NCI-H1930 (cell line): ENCODE measurements around the gene RRAGA.
"Not testable (repeated sequence)": the region's sequence is repeated elsewhere in the genome, so short reads cannot be mapped to it uniquely, and the experiment has no call there.

Experiments used
- DNase-seq, 2 experiments: peaks; one replicate each; lab custom pipeline; 2025; lab: John Stamatoyannopoulos, UW

RRAGA gene, protein sequence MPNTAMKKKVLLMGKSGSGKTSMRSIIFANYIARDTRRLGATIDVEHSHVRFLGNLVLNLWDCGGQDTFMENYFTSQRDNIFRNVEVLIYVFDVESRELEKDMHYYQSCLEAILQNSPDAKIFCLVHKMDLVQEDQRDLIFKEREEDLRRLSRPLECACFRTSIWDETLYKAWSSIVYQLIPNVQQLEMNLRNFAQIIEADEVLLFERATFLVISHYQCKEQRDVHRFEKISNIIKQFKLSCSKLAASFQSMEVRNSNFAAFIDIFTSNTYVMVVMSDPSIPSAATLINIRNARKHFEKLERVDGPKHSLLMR

DNA sequence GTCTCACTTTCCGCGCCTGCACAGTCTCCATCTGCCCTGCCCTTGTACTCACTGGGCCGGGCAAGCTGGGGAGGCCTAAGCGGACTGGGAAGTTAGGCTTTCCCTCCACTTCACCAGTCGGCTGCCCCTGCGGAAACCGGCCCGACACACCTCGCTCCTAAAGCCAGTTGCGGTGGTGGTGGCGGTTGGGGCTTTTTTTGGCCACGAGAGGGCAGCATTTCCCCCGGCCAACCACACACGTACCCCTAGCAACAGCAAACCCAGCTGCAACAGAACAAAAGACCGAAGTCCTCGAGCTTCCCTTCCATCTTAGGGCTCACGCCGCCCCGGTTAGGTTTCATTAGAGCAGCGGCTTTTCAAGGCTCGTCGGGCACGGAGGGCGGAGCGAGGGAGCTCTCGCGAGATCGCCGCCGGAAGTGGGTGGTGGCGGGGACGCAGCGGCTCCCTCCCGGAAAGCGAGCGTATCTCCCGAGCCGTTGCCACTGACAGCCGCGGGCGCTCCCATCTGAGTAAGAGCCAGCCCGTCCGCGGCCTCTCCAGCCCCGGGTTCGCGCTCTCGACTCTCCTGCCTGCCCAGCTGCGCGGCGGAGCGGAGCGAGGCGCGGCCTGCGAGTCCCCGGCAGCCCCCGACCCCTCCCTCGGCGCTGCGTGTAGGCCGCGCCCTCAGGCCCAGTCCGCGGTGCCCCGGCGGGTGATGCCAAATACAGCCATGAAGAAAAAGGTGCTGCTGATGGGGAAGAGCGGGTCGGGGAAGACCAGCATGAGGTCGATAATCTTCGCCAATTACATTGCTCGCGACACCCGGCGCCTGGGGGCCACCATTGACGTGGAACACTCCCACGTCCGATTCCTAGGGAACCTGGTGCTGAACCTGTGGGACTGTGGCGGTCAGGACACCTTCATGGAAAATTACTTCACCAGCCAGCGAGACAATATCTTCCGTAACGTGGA is at the start of gene RRAGA:
Gene RRAGA (plus strand): TSS at position 462 of the 951 bp plus-strand sequence. CDS start 233 bp downstream, at position 695.
- DNase-seq = peak; percentile 94 to 95

DNA sequence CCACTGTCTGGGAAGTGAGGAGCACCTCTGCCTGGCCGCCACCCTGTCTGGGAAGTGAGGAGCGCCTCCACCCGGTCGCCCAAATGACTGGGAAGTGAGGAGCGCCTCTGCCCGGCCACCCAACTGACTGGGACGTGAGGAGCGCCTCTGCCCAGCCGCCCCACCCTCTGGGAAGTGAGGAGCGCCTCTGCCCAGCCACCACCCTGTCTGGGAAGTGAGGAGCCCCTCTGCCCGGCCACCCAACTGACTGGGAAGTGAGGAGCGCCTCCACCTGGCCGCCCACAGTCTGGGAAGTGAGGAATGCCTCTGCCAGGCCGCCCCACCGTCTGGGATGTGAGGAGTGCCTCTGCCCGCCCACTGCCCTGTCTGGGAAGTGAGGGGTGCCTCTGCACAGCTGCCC is 49.1 kb upstream of the RRAGA start:
- no peak for DNase-seq

DNA sequence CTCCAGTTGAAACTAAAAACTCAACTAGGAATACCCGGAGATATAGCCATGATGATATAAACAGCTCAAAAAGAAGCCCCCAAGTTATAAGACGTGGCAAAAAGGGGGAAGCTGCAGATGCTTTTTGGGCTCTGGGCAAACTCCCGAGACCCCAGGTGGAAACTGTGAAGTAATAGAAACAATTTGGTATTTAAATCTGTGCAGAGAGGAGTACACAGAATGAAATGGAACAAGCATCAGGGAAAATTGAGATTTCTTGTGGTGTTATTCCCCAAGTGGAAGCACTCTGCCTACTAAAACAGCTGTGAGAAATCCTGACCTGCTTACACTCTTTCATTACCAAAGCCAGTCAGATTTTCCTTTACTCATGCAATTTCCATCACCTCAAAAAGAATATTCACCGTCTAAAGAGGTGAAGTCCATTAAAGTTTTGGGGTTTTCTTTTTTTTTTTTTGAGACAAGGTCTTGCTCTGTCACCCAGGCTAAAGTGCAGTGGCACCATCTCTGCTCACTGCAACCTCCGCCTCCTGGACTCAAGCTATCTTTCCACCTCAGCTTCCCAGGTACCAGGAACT is 39.7 kb upstream of the RRAGA start:
- DNase-seq = no peak

DNA sequence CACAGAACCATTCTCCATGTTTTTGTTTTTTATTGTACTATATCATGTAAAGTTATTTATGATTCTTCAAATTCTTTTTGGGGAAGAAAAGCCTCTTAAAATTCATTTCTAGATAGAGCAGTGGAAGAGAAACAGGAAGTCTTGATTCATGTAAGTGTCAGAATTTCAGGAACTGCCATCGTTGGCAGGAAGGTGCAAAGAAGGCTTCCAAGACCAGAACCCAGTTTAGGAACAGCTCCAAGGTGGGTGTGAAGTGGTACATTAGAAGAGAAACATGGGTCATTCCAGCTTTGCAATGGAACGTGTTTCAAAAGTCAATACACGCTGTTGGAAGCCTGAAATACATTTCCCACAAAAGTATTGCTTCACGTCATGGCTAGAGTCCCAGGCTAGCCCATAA is 31.0 kb upstream of the RRAGA start:
- DNase-seq = no peak

DNA sequence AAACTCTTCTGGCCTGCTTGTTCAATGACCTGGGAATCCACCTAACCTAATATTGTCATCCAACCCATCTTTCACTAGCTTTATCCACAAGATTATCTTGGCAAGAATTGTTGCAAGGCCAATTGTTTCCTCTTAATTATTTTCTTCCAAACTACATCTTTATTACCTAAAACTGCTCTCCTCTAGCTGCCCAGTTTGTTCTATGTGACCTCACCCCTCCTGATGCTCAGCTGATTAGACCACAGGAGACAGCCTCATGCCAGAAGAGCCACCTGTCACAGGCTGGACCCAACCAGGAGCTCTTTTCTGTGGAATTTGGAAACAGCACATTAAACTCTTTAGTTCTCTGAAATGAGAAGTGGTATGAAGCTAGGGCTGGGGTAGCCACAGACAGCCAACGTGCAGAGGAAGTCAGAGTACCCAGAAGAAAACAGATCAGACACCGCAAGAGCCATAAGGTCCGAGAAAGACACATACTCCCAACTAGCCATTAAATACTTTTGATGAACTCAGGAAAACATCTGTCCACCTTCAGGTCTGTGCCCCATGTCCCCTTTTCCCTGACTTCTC is 28.3 kb upstream of the RRAGA start:
- DNase-seq = no peak

DNA sequence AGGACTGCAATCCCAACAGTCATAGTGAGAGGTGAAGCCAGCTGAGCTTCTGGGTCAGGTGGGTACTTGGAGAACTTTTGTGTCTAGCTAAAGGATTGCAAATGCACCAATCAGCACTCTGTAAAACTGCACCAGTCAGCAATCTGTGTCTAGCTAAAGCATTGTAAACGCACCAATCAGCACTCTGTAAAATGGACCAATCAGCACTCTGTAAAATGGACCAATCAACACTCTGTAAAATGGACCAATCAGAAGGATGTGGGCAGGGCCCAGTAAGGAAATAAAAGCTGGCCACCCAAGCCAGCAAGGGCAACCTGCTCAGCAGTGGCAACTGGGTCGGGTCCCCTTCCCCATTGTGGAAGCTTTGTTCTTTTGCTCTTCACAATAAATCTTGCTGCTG is 27.6 kb upstream of the RRAGA start:
- DNase-seq = not testable (repeated sequence)

DNA sequence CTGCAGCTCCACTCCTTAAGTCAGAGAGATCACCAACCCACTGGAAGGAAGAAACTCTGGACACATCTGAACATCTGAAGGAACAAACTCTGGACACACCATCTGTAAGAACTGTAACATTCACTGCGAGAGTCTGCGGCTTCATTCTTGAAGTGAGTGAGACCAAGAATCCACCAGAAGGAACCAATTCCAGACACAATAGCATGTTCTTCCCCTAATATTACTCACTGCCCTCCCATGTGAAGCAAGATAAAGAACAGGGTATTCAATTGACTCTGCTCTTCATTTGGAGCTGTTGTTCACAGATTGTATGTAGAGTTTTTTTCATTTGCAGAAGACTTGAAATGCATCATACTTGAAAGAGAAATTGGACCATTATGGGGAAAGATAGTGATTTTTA is 27.0 kb upstream of the RRAGA start:
- no peak for DNase-seq

DNA sequence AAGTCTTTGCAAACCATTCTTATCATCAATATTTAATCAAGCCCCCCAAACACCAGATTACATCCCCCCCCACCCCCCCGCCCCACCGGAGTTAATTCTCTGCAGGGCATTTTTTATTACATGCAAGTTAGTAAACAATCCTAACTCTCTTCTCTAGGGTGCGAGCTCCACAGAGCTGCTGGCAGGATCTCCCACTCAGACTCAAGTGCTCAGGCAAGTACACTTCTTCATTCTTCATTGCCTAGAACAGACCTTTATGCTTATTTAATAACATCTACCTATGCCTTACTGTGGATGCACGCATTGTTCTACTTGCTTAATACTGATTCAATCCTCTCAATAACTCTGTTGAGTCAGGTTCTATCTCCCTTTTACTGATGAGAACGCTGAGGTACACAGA is 26.1 kb upstream of the RRAGA start:
- DNase-seq = no peak

DNA sequence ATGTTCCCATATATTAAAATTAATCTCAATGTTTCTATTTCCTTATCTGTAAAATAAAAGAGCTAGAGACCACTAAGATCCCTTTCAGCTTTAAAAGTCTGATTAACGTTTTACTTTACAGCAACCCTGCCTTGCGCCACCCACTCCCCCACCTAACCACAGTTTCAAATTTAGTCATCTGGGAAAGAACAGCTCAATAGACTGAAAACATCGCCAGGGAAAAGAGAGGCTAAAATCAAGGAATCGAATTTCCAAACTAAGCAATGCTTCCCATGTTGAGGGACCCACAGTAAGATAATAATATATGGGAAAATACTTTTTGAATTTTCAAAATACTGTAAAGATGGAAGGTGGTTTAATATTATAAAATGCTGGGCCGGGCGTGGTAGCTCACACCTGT is 22.9 kb upstream of the RRAGA start:
- no peak for DNase-seq

DNA sequence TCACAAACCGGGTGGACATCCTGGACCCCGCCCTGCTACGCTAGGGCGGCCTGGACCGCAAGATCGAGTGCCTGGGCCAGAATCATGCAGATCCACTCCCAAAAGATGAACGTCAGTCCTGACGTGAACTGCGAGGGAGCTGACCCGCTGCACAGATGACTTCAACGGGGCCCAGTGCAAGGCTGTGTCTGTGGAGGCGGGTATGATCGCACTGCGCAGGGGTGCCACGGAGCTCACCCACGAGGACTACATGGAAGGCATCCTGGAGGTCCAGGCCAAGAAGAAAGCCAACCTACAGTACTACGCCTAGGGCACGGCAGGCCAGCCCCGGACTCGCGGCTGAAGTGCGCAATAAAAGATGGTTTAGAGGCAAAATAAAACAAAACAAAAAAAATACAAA is 21.4 kb upstream of the RRAGA start:
- no peak for DNase-seq

DNA sequence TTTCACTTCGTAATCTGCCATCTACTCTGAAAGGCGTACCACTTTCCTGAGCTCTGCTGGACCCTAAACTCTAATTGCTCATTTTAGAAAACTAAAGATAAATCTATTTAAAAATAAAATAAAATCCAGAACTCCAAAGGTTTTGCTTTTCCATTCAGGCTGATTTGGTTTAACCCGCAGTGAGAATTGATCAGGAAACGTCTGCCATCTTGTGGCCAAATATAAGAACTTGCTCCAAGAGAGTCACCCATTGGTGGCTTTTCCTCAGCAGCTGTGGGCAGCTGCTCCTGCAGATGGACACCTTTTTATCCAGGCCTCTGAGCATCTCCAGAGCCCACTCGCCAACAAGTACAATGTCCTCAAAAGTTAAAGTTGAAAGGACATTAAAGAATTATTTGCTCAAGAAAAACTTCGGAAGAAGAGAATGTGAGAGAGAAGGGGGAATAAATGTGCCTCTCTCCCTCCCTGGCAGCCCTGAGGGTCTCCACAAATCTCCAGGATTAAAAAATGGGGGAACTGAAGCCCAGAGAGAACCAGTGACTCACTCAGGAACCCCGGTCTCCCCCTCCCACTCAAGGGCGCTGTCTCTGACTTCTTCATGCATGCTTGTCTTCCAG is 20.3 kb upstream of the RRAGA start:
- peak; percentile 40 to 68 for DNase-seq

DNA sequence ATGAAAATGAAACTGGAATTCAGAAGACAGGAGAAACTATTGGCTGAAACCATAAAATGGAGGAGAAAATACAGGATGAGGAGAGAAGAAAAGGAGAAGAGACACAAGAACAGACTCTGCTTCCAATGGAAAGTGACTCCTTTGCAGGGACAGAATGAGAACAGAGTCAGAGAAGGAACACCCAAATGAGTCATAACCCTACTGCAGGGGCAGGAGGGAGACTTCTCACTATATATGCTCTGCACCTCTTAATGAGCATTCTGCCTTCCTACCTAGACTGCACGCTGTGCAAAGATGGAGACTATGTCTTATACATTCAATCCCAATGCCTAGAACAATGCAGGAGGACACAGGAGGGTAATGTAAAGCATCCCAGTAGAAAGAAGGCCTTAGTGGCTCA is 18.3 kb upstream of the RRAGA start:
- DNase-seq = no peak

DNA sequence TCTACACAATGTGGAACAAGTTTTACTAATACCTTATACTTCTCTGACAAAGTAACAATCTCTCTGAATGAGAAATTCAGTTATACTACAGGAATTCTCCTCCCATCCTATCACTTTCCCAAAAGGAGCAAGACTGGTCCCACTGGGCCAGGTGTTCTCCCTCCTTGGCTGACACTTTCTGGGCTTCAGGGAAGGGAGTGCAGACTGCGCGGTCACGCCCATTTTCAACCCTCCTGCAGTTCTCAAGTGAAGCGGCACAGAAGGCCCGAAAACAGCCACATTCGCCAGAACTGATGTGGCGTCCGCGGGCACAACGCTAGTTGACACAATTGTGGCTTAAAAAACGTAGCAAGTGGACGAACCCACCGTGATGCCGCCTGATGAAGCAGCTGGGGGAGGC is 16.8 kb upstream of the RRAGA start:
- no peak for DNase-seq

DNA sequence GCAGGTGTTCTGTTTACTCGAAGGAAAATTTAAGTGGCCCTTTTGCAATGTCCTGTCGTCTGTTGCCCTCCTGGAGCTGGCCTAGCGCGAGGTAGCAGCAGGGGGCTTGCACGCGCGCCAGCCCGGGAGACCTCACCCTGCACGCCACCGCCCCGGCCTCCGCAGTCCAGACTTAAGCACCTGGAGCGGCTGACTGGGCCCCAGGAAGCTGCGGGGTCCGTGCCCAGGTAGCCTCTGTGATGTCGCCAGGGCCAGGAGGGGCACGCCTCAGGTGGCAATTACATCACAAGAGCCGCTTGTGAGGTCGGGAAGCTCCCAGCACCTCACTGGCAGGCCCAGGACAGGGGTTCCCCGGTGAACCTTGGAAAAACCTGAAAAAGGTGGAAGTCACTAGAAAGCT is 16.2 kb upstream of the RRAGA start, which contains the start of gene SAXO1:
Gene SAXO1 (minus strand): TSS at position 195 of the 400 bp plus-strand sequence. CDS start 301 bp downstream, outside the sequence.
- DNase-seq = no peak

DNA sequence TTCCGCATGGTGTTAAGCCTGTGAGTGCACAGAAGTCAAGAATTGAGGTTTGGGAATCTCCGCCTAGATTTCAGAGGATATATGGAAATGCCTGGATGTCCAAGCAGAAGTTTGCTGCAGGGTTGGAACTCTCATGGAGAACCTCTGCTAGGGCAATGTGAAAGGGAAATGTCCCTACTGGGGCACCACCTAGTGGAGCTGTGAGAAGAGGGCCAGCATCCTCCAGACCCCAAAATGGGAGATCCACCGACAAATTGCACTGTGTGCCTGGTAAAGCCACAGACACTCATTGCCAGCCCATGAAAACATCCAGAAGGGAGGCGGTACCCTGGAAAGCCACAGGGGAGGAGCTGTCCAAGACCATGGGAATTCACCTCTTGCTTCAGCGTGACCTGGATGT is 12.6 kb upstream of the RRAGA start:
- DNase-seq = no peak

DNA sequence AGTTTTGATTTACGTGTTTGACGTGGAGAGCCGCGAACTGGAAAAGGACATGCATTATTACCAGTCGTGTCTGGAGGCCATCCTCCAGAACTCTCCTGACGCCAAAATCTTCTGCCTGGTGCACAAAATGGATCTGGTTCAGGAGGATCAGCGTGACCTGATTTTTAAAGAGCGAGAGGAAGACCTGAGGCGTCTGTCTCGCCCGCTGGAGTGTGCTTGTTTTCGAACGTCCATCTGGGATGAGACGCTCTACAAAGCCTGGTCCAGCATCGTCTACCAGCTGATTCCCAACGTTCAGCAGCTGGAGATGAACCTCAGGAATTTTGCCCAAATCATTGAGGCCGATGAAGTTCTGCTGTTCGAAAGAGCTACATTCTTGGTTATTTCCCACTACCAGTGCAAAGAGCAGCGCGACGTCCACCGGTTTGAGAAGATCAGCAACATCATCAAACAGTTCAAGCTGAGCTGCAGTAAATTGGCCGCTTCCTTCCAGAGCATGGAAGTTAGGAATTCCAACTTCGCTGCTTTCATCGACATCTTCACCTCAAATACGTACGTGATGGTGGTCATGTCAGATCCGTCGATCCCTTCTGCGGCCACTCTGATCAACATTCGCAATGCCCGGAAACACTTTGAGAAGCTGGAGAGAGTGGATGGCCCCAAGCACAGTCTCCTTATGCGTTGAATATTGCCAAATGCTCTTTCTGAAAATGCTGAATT is 850 bp downstream of the RRAGA start:
- no peak for DNase-seq

DNA sequence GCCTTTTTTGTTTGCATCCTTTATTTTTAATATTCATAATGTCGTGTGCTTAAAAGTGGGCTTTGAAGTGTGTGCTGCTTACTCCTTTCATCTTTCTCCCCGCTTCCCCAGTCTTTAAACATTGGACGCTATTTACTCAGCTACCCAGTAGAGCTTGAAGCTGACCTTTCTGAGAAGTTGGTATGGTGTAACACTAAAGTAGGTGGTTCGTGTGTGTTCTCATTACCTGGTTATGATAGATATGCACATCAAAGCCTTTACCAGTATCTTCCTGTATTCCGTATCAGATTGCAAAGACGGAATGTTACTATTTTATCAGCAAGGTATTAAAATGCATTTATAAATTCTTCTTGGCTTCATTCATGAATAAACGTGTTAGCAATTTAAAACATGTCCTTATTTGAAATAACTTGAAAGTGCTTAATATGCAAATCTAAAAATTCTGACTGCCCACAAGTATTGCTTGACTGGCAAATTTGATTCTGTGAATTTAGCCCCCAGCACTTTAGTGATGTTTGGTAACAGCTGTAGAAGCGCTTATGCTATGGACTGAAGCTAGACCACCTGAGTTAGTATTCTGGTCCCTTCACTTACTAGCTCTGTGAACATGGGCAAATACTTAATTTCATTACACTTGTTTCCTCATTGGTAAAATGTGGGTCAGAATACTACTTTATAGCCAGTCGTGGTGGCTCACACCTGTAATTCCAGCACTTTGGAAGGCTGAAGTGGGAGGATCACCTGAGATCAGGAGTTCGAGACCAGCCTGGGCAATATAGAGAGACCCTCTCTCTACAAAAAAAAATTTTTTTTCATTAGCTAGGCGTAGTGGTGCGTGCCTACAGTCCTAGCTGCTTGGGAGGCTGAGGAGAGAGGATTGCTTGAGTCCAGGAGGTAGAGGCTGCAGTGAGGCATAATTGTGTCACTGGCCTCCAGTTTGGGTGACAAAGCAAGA is 1.7 kb downstream of the RRAGA start:
- DNase-seq = no peak

DNA sequence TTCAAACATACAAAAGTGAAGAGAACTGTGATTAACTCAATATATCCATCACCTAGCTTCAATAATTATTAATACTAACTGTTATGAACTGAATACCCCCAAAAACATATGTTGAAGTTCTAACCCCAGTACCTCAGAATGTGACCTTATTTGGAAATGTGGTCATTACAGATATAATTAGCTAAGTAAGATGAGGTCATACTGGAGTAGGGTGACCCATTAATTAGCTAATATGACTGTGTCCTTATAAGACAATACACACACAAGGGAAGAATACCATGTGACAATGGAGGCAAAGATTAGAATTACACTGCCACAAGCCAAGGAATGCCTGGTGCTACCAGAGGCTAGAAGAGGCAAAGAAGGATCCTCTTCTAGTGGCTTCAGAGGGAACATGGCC is 7.8 kb downstream of the RRAGA start:
- DNase-seq = no peak

DNA sequence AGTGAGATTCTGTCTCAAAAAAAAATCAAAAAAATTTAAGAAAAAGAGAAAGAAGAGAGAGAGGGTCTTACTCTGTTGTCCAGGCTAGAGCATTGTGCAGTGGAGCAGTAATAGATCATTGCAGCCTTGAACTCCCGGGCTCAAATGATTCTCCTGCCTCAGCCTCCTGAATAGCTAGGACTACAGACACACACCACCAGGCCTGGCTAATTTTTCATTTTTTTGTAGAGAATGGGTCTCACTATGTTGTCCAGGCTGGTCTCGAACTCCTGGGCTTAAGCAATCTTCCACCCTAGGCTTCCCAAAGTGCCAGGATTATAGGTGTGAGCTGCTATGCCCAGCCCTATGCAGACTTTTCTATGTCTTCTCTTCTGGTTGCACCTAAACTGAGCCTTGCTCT is 25.0 kb downstream of the RRAGA start:
- no peak for DNase-seq

DNA sequence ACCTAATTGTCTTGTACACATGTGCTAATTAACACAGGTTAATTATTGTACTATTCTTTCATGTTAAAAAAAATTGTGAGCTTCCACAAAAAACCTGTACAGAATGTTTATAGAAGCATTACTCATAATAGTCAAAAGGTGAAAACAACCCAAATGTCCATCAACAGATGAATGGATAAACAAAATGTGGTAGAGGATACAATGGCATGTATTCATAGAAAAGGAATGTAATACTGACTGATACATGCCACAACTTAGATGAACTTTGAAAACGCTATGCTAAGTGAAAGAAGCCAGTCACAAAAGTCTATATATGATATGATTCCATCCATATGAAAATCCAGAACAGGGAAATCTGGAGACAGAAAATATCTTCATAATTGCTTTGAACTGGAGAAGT is 25.6 kb downstream of the RRAGA start:
- no peak for DNase-seq
